GM18873 (cell line): Measurements from ENCODE around the gene ZYG11B.
"Not testable (repeated sequence)": the region's sequence is repeated elsewhere in the genome, so short reads cannot be mapped to it uniquely, and the experiment has no call there.

Source experiments
- ATAC-seq: cut with Tn5 transposase; IDR thresholded peaks from one replicate; pipeline ENCODE4 v1.9.1; 2021; ENCODE audit warnings: mild to moderate bottlenecking, moderate library complexity, moderate number of reproducible peaks; ENCODE audit not compliant: unreplicated experiment, low FRiP score

Gene ZYG11B

DNA sequence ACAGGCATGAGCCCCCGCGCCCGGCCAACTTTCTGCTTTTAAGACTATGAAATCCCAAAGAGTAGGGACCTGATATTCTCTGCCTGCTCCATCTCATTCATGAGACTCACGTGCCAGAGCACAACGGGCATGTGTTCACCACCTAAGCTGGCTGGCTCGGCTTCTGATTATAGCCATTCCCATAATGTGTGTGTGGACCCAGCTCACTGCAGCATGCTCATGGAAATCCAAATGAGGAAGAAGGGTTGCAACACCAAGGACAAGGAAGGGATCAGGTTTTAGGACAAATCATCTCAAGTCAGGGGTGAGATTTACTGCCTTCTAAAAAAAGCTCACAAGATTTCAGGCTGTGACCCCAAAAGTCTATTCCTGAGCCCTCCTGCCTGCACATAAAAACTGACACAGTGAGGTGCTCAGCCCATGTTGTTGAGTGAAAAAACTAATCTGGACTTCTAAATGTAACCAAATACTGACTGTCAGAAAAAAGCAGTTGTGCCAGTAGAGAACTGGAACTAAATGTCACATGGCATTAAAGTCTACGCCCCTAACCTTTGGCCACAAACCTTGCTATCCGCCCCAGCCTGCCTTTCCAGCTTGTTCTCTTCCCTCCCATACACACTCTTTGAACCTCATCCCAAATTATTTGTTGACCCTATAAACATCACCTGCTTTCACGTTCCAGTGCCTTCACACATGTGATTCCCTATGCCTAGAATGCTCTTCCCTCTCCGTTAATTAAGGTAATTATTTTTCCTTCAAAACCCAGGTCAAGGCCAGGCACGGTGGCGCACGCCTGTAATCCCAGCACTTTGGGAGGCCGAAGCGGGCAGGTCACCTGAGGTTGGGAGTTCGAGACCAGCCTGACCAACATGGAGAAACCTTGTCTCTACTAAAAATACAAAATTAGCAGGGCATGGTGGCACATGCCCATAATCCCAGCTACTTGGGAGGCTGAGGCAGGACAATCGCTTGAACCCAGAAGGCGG is 19.0 kb upstream of the ZYG11B start:
- ATAC-seq: no peak

DNA sequence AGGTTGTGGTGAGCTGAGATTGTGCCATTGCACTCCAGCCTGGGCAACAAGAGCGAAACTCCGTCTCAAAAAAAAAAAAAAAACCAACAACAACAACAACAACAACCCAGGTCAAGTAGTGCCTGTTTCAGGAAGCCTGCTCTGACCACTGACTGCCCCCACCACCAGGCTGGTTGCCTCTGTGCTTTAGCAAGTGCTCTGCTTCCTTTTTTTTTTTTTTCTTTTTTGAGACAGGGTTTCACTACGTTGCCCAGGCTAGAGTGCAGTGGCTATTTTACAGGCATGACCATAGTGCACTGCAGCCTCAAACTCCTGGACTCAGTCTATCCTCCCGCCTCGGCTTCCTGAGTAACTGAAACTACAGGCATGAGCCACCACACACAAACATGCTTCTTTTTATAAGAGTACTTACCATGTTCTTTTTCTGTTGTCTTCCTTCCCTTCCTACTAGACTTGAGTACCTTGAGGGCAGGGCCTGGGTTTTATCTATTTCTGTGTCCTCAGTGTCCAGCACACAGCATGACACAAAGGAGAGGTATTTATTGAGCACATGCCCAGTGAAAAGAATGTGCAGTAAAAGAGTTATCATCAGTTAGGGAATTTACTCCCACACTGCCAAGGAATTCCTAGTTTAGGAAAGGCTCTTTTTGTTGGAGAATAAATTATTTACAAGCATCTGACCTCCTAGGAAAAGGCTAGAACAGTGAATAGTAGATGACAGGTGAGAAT is 18.2 kb upstream of the ZYG11B start:
- ATAC-seq: no peak

DNA sequence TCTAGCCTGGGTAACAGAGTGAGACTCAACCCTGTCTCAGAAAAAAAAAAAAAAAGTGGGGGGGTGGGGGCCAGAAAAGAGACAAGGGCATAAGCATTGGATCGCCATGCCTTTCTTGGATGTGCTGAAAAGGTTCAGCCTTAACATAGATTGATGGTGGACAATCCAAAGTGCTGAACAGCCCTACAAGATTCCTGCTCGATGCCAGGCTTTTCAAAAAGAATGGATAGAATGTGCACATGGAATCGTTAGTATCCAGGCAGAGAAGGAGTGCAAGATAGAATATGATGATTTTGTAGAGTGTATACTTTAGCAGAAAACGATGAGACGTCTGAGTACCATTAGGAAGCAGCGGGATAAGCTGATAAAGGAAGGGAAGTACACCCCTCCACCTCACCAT is 17.2 kb upstream of the ZYG11B start:
- no peak for ATAC-seq

DNA sequence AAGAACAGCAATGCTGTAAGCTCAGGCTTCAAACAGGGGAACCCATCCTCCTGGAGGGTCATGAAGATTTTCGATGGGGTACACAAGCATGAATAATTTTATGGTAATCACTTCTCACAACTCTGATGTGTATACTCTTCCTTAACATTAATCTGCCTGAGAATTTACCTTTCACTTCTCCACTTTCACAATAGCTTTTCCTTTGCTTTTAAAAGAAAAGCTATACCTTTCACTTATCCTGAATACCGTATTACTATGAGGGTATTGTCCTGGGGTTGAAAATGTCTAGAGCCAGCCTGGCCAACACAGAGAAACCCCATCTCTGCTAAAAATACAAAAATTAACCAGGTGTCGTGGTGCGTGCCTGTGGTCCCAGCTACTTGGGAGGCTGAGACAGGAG is 12.7 kb upstream of the ZYG11B start:
- ATAC-seq: no peak

DNA sequence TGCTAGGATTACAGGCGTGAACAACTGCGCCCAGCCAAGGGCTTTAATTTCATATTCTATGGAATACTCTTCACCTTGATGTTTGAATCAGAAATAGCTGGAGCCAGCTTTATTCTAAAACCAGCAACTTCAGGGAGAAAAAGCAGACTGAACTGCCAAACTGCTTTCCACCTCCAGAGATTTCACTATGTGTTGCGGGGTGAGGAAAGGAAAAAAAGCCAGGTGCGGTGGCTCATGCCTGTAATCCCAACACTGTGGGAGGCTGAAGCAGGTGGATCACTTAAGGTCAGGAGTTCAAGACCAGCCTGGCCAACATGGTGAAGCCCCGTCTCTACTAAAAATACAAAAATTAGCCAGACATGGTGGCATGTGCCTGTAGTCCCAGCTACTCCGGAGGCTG is 11.0 kb upstream of the ZYG11B start:
- ATAC-seq: not testable (repeated sequence)

DNA sequence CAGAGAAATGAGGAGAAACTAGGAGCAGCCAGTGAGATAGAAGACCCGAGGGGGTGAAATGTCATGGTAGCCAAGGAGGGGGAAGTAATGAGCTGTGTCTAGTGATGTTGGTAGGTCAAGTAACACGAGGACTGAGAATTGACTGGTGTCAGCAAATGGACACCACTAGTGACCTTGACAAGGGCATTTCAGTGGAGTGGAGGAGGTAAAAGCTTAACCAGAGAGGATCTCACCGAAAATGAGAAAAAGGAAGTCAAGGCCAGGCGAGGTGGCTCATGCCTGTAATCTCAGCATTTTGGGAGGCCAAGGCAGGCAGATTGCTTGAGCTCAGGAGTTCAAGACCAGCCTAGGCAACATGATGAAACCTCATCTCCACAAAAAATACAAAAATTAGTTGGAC is 3.0 kb upstream of the ZYG11B start:
- no peak for ATAC-seq

DNA sequence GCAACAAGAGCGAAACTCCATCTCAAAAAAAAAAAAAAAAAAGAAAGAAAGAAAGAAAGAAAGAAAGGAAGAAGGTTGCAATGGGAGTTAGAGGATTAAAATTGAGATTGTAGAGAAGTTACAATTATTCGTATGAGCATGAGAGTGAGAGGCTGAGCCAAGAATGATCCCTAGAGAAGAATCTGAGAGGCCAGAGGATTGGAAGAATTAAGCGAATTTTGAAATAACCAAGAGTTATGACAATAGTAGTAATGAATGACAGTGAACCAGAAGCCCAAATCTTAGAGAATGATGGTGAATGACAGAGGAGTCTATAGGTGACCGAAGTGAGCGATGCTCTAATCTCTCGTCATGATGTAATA is 369 bp upstream of the ZYG11B start:
- ATAC-seq: no peak

DNA sequence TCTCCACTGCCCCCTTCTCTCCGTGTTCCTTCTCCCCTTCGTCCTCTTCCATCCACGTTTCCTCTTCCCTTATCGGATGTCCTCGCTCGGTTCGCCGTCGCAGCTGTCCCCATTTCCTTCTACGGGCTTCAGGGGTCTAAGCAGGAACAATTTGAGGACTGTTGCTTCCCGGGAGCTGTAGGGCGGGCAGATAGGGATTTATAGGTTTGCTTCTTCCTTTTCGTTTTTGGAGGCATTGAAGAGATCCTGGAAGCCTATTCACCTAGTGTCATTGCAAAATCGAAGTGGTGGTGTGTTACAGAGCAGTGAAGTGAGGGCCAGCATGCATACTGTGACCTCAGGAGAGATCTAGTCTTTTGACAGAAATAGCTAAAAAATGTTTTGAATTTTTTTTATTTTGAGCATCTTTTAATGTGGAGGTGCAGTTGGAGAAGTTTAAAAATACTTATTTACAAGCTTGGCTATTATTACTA is 897 bp downstream of the ZYG11B start:
- ATAC-seq: no peak

DNA sequence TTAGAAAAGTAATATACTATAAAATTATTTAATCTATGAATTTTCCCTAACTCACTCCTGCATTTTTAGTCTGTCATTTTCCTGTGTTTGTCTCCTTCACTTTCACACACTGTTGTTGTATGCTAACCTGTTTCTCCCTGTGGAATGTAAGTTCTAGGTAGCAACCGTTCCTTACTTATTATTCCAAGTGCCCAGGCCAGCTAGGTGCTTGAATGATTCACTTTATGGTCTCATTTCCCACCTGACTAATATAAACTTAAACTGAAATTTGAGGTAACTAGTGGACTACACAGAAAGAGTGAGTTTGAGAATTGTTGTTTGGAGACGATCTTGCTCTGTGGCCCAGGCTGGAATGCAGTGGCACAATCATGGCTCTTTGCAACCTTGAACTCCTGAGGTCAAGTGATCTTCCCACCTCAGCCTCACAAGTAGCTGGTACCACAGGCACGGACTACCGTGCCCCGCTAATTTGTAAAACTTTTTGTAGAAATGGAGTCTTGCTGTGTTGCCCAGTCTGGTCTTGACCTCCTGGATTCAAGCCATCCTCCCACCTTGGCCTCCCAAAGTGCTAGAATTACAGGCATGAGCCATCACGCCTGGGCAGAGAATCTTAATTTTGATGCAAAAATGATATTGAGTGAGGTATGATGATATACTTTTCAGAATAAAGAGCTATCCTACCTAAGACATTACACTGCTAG is 1.9 kb downstream of the ZYG11B start:
- no peak for ATAC-seq

DNA sequence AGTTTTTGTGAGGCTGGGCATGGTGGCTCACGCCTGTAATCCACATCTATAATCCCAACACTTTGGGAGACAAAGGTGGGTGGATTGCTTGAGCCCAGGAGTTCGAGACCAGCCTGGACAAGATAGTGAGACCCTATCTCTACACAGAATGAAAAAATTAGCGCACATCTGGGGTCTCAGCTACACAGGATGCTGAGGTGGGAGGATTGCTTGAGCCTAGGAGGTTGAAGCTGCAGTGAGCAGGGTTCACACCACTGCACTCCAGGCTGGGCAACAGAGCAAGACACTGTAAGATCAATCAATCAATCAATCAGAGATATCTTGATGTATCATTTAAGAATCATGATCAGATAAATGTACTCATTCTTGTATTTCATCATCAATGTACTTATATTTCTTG is 7.1 kb downstream of the ZYG11B start:
- ATAC-seq: no peak

DNA sequence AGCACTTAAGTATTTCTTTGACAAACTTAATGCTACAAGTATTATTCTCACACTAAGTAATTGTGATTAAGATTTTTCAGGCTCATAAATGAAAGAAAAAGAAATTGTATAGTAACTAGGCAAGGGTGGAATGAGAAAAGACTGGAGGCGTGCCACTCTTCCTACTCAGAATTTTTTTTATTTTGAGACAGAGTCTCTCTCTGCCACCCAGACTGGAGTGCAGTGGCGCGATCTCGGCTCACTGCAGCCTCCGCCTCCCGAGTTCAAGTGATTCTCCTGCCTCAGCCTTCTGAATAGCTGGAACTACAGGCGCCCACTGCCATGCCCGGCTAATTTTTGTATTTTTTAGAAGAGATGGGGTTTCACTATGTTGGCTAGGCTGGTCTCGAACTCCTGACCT is 9.1 kb downstream of the ZYG11B start:
- ATAC-seq: not testable (repeated sequence)

DNA sequence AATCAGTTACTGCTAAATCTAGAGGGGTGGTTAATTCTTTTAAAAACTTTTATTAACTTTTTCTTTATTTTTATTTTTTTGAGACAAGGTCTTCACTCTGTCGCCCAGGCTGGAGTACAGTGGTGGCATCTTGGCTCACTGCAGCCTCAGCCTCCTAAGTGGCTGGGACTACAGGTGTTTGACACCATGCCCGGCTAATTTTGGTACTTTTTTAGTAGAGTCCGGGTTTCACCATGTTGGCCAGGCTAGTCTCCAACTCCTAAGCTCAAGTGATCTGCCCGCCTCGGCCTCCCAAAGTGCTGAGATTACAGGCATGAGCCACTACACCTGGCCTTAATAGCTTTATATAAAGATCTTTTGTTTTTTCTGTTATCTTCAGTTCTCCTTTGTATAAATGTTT is 11.9 kb downstream of the ZYG11B start:
- ATAC-seq: no peak

DNA sequence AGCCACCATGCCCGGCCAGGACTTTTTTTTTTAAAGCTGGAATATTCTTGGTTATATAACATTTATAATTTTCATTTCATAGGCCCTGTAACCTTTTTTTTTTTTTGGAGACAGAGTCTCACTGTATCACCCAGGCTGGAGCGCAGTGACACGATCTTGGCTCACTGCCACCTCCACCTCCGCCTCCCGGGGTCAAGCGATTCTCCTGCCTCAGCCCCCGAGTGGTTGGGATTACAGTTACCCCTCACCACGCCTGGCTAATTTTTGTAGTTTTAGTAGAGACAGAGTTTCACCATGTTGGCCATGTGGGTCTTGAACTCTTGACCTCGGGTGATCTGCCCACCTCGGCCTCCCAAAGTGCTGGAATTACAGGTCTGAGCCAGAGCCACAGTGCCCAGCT is 12.6 kb downstream of the ZYG11B start:
- no peak for ATAC-seq

DNA sequence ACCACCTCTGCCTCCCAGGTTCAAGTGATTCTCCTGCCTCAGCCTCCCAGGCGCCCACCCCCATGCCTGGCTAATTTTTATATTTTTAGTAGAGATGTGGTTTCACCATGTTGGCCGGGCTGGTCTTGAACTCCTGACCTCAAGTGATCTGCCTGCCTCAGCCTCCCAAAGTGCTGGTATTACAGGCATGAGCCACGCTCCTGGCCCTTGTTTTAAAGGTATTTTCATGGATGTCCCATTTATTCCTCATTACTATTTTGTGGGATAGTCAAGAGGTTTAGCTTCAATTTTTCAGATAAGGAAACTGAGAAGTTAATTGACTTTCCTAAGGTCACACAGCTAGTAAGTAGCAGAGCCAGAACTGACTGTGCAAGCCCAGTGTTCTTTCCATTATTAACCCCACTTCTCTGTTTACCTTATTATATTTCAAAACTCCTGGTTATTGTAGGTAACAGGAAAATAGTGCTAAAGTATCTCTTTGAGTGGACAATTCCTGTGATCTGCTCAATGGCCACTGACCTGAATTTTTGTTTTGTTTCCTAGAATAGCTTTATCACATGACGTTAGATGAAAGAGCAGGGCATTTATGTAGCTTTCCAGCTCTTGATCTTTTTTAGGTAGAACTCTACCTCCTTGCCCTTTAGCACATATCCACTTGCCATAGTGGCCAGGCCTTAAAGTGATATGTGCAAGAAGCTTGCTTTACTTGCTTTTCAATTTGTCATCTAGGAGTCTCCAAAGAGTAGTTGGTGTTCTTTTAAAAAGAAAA is 13.6 kb downstream of the ZYG11B start:
- no peak for ATAC-seq

DNA sequence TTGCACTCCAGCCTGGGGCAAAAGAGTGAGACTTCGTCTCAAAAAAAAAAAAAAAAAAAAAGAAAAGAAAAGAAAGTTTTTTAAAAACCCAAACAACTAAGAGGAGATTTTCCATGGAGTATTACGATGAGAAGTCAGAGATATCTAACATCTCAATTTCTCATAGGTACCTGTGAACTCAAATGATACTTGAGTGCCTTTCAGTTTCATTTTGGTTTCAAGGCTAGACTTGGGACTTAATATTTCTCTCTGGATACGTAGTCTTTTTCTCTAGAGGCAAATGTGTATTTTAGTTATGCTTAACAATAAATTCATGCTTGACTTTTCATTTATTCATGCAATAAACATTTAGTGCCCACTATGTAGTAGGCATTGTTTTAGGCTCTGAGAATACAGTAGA is 15.0 kb downstream of the ZYG11B start:
- no peak for ATAC-seq

DNA sequence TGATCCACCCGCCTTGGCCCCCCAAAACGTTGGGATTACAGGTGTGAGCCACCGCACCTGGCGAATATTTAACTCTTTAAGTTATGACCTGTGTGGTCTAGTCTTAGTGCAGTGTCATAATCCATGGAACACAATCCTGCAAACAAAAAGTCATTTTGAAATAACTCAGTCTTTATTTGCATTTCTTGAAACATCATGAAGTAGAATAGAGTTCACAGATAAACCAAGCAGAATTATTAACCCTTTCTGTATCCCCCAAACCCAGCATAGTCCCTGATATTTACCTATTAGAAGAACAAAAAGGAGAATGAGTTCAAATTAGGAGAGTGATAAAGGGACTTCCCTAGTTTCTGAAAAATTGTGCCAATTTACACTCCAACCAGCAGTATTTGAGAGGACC is 19.9 kb downstream of the ZYG11B start:
- ATAC-seq: no peak

DNA sequence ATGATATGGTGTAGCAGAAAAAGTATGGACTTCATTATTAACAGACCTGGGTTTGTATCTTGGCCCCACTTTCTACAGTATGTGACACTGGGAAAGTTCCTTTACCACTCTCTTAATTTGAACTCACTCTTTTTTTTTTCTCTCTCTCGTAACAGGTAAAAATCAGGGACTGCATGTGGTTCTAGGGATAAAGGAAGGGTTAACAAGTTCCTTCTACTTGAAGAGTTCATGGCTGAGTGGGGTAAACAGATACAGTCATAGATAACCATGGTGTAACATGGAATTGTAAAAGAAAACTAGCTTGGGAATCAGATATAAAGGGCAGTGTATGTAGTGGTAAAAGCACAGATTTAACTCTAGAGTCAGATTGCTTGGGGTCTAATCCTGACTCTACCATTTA is 21.2 kb downstream of the ZYG11B start:
- no peak for ATAC-seq

DNA sequence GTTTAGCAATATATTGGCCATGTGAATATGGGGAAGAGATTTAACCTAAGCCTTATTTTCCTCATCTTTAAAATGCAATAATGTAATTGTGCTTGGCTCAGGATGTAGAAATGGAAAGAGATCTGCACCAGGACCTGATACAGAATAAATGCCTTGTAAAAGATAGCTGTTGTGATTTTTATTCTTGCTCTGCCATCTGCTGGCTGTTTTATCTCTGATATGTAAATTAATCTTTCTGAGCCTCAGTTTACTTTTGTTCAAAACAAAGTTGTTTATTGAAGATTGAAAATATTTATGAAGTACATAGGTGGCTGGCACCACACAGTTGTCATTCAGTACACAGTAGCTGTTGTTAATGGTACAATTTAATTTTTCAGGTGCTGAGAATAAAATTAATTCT is 21.9 kb downstream of the ZYG11B start:
- no peak for ATAC-seq

DNA sequence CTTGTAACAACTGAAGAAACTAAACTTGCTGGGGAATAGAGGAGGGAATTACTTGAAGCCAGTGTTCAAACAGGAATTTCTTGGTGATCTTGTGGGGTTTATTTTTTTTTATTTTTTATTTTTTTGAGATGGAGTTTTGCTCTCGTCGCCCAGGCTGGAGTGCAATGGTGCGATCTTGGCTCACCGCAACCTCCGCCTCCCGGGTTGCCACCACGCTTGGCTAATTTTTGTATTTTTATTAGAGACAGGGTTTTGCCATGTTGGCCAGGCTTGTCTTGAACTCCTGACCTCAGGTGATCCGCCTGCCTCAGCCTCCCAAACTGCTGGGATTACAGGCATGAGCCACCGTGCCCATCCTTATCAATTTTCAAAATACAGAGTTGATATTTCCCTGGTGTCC is 23.2 kb downstream of the ZYG11B start:
- not testable (repeated sequence) for ATAC-seq

DNA sequence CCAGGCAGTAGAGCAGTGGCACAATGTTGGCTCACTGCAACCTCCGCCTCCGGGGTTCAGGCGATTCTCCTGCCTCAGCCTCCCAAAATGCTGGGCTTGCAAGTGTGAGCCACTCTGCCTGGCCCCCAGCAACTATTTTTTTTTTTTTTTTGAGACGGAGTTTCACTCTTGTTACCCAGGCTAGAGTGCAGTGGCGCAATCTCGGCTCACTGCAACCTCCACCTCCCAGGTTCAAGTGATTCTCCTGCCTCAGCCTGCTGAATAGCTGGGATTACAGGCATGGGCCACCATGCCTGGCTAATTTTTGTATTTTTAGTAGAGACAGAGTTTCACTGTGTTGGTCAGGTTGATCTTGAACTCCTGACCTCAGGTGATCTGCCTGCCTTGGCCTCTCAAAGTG is 23.9 kb downstream of the ZYG11B start:
- ATAC-seq: not testable (repeated sequence)
